Measurements from ENCODE around the gene ZNF658. TPM values are rescaled to one million over a fixed set of nuclear protein-coding genes. Genes with fewer than 3 reads are reported as not detected.
A peak's percentile ranks its signal among the peaks of the same experiment; 100 is the strongest.
"Not testable (repeated sequence)": the region's sequence is repeated elsewhere in the genome, so short reads cannot be mapped to it uniquely, and the experiment has no call there.

ZNF658 gene
- 2.6 TPM for polyA plus RNA-seq (ENCODE audit: insufficient read length)

DNA sequence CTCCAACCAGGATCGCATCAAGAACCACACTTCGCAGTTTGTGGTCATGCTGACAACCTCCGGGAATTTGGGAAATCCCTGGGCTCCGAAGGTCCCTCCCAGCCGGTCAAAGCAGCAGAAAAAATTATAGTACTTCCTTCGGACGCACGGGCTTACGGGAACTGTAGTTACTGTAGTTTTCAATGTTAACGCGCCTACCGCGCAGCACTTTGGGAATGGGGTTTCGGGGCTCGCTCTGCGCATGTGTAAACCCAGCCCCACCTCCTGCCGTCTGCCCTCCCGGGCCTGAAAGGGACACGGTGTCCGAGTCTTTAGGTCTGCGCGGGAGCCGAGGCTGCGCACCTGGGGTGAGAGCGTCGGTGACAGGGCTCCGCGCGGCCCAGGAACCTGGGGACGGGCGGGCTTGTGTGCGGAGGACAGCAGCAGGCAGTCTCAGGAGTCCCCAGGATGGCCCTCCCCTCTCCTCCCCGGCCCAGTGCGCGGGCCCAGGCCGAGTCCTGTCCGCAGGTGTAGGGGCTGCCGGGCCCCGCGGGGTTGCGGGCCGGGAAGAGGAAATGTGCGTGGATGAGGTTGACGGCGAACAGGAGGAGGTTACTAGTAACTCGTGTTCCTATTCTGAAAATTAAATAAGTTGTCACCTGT lies at the start of gene ZNF658:
TSS of gene ZNF658 (plus strand) at position 236 of the 642 bp plus-strand sequence. CDS start 2,837 bp downstream, outside the sequence.
- DNase-seq: peak; percentile 69

DNA sequence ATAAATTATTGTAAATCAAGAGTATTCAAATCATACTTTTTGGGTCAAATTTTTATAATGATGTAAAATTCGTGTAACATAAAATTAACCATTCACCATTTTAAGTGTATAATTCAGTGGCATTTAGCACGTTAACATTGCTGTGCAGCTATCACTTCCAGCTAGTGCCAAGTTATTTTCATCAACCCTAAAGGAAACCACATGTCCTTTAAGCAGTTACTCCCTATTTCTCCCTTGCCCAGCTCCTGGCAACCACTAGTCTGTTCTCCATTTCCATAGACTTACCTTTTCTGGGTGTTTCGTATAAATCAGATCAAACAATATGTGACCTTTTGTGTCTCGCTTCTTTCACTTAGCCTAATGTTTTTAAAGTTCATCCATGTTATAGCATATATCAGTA lies 38.8 kb upstream of the ZNF658 start:
- DNase-seq: not testable (repeated sequence)

DNA sequence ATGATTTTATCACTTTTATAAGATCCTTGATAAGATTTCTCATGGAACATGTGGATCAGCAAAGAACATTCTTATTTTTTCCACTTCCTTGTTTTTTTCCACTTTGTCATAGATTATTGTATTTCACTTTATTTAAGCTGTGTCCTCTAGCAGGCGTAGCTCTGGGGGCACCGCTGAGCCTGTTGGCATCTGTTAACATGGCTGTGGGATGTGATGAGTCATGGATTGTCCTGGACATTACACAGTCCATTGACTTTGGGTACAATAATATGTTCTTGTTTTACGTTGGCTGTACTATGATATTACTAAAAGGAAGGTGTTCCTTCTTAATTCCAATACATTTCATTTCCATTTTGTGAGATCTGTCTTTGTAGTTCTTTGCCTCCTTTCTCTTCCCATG lies 31.9 kb upstream of the ZNF658 start:
- not testable (repeated sequence) for DNase-seq

DNA sequence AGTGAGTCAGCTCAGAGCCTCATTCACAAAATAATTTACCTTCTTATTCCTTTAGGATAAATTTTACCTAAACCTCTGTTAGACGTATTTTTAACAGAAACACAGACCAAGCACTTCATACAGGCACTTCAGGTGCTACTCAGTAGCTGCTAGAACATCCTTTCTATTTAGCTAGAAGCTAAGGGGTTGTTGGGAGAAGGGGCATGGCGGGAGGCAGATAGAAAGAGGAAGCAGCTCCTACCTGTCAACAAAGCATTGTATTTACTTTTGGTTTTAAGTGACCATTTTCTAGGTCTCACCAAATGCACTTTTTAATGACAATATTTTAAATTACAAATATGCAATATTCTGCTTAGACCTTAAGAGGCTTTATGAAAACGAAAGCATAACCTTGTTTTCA lies 19.9 kb upstream of the ZNF658 start:
- DNase-seq: not testable (repeated sequence)

DNA sequence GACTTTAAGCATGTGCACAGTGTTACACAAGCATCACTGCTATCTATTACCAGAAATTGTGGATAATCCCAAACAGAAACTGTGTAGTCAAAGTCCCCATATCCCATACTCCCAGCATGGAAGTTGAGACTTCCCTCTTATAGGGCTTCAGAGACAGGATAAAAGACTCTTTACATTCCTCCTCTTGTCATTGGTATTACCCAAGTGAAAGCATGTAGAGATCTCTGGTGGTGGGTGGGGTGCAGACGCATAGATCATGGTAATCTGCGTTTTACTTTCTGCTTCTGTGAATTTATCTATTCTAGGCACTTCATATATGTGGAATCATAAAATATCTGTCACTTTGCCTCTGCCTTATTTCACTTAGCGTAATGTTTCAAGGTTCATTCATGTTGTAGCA lies 18.7 kb upstream of the ZNF658 start:
- DNase-seq: not testable (repeated sequence)

DNA sequence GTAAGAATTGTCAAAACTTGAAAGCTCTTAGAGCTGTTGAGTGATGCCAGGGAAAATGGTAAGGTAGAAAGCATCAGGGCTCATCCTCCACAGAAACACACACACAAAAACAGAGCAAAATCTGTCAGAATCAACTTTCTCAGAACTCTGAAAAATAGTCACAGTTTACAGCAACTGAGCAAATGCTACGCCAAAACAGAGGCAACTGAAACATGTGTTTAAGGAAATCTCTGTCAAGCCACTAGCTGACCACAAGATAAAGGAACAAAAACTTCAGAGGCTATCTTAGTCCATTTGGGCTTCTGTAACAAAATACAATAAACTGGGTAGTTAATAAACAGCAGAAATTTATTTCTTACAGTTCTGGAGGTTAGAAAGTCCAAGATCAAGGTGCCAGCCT lies 10.2 kb upstream of the ZNF658 start:
- not testable (repeated sequence) for DNase-seq

DNA sequence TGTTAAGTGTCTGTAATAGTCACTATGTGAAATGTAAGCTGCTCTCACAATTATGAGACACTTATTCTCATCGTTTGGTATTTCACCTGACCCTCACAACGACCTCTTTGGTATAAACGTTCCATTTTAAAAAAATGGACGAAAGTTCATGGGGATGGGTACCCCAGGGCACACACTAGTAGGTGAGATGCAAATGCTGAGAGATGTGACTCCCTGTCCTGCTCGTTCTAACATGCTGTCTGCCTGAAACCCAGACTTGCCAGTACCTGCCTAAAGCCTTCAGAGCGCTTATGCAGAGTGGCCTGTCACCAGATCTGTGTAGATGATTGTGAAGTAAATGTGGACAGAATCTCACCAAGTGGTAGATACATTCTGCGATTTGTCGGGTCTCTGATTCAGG lies 616 bp downstream of the ZNF658 start:
- not testable (repeated sequence) for DNase-seq

DNA sequence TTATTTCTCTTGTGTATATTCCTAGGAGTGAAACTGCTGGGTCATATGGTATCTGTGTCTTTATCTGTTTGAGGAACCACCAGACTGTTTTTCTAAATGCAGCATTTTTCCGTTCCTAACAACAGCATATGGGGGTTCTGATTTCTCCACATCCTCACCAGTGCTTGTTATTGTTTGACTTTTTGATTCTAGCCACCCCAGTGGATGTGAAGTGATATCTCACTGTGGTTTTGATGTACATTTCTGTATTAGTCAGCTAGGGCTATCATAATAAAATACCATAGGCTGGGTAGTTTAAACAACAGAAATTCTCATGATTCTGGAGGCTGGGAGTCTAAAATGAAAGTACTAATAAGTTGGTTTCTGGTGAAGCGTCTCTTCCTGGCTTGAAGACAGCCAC lies 9.0 kb downstream of the ZNF658 start:
- DNase-seq: not testable (repeated sequence)

DNA sequence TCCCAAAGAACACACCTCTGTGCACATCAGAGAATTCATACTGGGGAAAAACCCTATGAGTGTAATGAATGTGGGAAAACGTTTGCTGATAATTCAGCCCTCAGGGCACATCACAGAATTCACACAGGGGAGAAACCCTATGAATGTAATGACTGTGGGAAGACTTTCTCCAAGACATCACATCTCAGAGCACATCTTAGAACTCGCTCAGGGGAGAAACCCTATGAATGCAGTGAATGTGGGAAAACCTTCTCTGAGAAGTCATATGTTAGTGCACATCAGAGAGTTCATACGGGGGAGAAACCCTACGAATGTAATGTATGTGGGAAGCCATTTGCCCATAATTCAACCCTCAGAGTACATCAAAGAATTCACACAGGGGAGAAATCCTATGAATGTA lies 19.5 kb downstream of the ZNF658 start:
- not testable (repeated sequence) for DNase-seq

DNA sequence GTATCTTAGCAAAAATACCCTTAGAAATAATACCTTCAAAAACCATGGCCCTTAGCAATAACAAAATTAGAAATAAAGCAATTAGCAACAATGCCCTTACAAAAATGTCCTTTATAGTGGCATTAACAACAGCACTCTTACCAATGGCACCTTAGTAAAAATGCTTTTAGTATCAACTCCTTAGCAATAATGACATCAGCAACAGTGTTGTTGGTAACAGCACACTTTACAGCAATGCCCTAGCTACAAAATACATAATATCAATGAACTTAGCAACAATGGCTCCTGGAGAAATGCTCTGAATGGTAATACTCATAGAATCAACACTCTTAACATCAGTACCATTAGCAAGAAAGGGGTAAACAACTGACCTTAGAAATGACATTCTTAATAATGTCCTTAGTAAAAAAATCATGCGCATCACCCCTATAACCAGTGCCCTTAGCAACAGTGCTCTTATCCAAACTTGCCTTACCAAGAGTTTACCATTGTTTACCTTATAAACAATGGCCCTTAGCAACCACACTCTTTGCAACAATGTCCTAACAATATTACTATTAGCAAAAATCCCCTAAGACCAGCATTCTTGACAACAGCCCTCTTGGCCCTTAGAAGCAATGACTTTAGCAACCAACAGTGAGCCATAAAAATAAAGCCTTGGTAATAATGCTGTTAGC lies 35.8 kb downstream of the ZNF658 start:
- not testable (repeated sequence) for DNase-seq

DNA sequence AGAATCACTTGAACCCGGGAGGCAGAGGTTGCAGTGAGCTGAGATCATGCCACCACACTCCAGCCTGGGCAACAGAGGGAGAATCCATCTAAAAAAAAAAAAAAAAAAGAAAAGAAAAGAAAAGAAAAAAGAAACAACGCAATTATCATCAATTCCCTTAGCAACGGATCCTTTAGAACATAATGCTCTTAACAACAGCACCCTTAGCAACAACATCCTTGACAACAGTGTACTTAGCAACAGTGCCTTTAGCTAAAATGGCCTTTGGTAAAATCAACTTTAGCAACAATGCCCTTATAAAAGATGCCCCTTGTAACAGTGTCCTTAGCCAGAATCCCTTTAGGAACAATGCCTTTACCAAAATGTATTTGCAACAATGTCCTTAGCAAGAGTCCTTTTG lies 37.1 kb downstream of the ZNF658 start:
- DNase-seq: not testable (repeated sequence)

DNA sequence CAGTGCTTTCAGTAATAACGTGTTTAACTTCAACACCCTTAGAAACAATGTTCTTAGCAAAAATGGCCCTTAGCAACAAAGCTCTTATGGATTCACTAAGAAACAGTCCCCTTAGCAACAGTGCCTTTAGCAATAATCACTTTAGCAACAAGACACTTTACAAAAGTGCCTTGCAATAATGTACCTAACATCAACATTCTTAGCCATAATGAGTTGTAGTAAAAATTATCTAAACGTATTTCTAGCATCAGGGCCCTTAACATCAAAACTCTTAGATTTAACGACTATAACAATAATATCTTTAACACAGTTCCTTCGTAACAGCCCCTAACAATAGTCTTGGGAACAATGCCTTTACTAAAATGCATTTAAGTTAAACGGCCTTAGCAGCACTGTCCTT lies 37.8 kb downstream of the ZNF658 start:
- not testable (repeated sequence) for DNase-seq

DNA sequence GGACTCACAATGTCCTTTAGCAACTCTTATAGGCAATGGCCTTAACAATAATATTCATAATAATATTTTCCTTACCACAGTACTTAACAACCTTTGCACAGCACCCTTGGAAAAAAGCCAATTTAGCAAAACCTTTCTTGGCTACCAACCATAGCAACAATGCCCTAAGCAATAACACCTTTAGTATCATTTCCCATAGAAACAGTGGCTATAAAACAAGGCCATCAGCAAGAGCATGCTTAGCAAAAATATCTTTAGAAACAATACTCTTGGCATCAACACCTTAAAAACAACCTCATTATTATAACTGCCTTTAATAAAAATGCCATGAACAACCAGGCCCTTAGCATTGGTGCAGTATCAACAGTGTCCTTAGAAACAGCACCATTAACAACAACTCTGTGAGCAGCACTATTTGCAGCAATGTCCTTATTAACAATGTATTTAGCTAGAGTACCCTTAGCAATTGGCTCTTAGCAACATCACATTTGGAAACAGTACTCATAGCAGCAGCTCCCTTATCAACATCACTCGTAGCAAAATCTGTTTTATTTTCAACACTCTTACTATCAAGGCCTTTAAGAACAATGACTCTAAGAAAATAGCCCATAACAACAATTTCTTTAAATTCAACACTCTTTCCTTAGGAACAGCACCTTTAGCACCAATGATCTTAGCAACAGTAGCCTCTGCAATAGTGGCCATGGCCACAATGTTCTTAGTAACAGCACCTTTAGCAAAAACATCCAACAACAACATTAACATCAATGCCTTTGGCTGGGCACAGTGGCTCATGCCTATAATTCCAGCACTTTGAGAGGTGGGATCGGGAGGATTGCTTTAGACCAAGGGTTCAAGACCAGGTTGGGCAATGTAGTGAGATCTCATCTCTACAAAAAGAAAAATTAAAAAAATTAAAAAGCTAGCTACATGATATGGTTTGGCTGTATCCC lies 39.6 kb downstream of the ZNF658 start:
- DNase-seq: not testable (repeated sequence)

DNA sequence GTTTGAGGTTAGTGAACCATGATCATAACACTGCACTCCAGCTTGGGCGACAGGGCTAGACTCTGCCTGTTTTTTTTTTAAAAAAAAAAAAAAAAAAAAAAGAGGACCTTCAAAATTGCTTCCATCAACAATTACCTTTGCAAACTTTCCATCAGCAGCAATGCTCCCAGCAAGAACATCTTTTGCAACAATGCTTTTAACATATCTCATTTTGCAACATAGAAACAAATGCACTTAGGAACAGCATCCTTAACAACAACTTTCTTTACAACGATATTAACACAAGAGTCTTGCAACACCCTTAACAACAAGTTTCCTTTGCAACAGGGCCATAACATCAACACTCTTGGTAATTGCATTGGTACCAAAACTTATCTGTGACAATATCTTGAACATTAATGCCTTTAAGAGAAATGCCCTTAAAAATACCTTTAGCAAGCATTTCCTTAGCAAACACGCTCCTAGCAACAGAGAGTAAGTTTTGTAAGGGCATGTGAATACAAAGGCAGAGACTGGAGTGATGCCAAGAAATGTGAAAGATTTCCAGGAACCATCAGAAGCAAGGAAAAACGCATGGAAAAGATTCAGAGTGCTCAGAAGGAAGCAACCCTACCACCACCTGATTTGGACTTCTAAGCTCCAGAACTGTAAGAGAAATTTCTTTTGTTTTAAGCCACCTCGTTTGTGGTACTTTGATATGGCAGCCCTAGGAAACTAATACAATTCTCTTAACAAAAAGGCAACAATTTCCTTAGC lies 42.1 kb downstream of the ZNF658 start:
- DNase-seq: not testable (repeated sequence)

DNA sequence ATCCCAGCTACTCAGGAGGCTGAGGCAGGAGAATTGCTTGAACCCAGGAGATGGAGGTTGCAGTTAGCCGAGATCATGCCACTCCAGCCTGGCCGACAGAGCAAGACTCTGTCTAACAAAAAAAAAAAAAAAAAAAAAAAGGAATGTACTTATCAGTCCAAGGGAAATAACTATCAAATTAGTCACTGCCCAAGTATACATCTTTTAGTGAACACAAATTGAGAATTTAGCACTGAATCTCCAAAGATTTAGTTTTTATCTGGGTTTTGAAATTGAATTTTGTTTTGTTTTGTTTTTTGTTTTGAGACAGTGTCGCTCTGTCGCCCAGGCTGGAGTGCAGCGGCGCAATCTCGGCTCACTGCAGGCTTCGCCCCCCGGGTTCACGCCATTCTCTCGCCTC lies 52.1 kb downstream of the ZNF658 start:
- DNase-seq: not testable (repeated sequence)

Other genes with a start within 250 kb of the ZNF658 start
- gene SPATA31A3, start 91.8 kb downstream of the ZNF658 start, polyA plus RNA-seq (ENCODE audit: insufficient read length): not detected

All from hindlimb muscle (tissue), 1 donor.